ENCODE measurements around the gene ASMTL.
"Not testable (repeated sequence)": the region's sequence is repeated elsewhere in the genome, so short reads cannot be mapped to it uniquely, and the experiment has no call there.

GRCh38 chrX:1403867-1404266, 48.8 kb downstream of the ASMTL start:
- TF ChIP-seq, protein P1, sequence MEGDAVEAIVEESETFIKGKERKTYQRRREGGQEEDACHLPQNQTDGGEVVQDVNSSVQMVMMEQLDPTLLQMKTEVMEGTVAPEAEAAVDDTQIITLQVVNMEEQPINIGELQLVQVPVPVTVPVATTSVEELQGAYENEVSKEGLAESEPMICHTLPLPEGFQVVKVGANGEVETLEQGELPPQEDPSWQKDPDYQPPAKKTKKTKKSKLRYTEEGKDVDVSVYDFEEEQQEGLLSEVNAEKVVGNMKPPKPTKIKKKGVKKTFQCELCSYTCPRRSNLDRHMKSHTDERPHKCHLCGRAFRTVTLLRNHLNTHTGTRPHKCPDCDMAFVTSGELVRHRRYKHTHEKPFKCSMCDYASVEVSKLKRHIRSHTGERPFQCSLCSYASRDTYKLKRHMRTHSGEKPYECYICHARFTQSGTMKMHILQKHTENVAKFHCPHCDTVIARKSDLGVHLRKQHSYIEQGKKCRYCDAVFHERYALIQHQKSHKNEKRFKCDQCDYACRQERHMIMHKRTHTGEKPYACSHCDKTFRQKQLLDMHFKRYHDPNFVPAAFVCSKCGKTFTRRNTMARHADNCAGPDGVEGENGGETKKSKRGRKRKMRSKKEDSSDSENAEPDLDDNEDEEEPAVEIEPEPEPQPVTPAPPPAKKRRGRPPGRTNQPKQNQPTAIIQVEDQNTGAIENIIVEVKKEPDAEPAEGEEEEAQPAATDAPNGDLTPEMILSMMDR (optimal IDR thresholded peaks at IDR 0.05 in 1 of 3, IDR thresholded peaks at IDR 0.05 in 1 of 3, conservative IDR thresholded peaks at IDR 0.05 in 1 of 3; ENCODE audit: extremely low read depth in 1 of 3, insufficient read depth in 2 of 3, low read length in 3 of 3): not testable (repeated sequence)
- TF ChIP-seq EZH2 (IDR thresholded peaks at IDR 0.05; ENCODE audit: low read length): not testable (repeated sequence)
